ENCODE data around the gene FBXO3. TPM values are rescaled to one million over a fixed set of nuclear protein-coding genes. Genes with fewer than 3 reads are reported as not detected.
A peak's percentile ranks its signal among the peaks of the same experiment; 100 is the strongest.

Gene FBXO3
- total RNA-seq, 4 donors from 2014 or later: 31.2 to 45.8 (median 33.4) TPM

GRCh38 chr11:33743291-33743690, 31.0 kb downstream of the FBXO3 start:
- no peak for DNase-seq
- no peak for TF ChIP-seq CTCF (IDR thresholded peaks at IDR 0.05 in 4 of 5, conservative IDR thresholded peaks at IDR 0.05 in 1 of 5)
- Histone ChIP-seq H3K27me3 (no peaks in the 10 kb centered on the region), H3K4me3 (no peak overlapping the region), H3K36me3 (peaks cover 0 to 8% of the 10 kb centered on the region in 2 donors), H3K9me3 (no peaks in the 10 kb centered on the region), H3K27ac (peak overlapping the region; percentile 10 to 57 (median 46)), H3K4me1 (peaks cover 18 to 20% of the 10 kb centered on the region in 2 donors)
- ATAC-seq: no peak
- intact Hi-C loops (cut with DNase I; ENCODE audit: low total_unique reads) (loop anchor here (5.0 kb wide), 2 partner anchors 201 to 381 kb away; no protein-coding TSS in a partner anchor), in situ Hi-C loops (cut with MboI; ENCODE audit: low sequenced_read_pairs in 4 of 4) (loop anchor here in 2 of 4 donors (10.0 kb wide), 3 partner anchors 198 to 378 kb away; no protein-coding TSS in a partner anchor)

- DNase-seq (no peak), ATAC-seq (peak; percentile 50 to 74)
- TF ChIP-seq POLR2A (IDR thresholded peaks at IDR 0.05) (no peak), CTCF (IDR thresholded peaks at IDR 0.05 in 4 of 5, conservative IDR thresholded peaks at IDR 0.05 in 1 of 5) (peak in 4 of 5 experiments; percentile 47 to 72 (median 56))
- peaks cover 0 to 8% of the 10 kb centered on the region in 2 donors for H3K36me3 ChIP-seq
- H3K9me3 ChIP-seq: no peaks in the 10 kb centered on the region
- intact Hi-C loops (cut with DNase I; ENCODE audit: low total_unique reads) (loop anchor here (5.0 kb wide), 2 partner anchors 200 to 380 kb away; no protein-coding TSS in a partner anchor), in situ Hi-C loops (cut with MboI; ENCODE audit: low sequenced_read_pairs in 4 of 4) (loop anchor here in 2 of 4 donors (10.0 kb wide), 3 partner anchors 198 to 378 kb away; no protein-coding TSS in a partner anchor)
- H3K27me3 ChIP-seq: no peaks in the 10 kb centered on the region
- H3K4me1 ChIP-seq: peaks cover 10 to 13% of the 10 kb centered on the region in 2 donors
- H3K27ac ChIP-seq: peak overlapping the region in 3 of 4 donors; percentile 1 to 57 (median 39)
- no peak overlapping the region for H3K4me3 ChIP-seq
These were observed 32.0 kb downstream of the FBXO3 start for GRCh38 chr11:33742249-33742851.

GRCh38 chr11:33741806-33742205, 32.5 kb downstream of the FBXO3 start:
- Histone ChIP-seq H3K4me3 (no peak overlapping the region), H3K27me3 (no peaks in the 10 kb centered on the region), H3K4me1 (peaks cover 11 to 13% of the 10 kb centered on the region in 2 donors), H3K27ac (peak overlapping the region in 2 of 4 donors; percentile 11 to 39), H3K36me3 (peaks cover 0 to 5% of the 10 kb centered on the region in 2 donors), H3K9me3 (no peaks in the 10 kb centered on the region)
- intact Hi-C loops (cut with DNase I; ENCODE audit: low total_unique reads) (loop anchor here (5.0 kb wide), 2 partner anchors 200 to 380 kb away; no protein-coding TSS in a partner anchor), in situ Hi-C loops (cut with MboI; ENCODE audit: low sequenced_read_pairs in 4 of 4) (loop anchor here in 2 of 4 donors (10.0 kb wide), 3 partner anchors 197 to 377 kb away; no protein-coding TSS in a partner anchor)
- no peak for TF ChIP-seq POLR2A (IDR thresholded peaks at IDR 0.05)
- no peak for TF ChIP-seq CTCF (IDR thresholded peaks at IDR 0.05 in 4 of 5, conservative IDR thresholded peaks at IDR 0.05 in 1 of 5)
- ATAC-seq (no peak), DNase-seq (no peak)

- no peaks in the 10 kb centered on the region for H3K36me3 ChIP-seq
- no peak for DNase-seq
- no peak for TF ChIP-seq CTCF (IDR thresholded peaks at IDR 0.05 in 4 of 5, conservative IDR thresholded peaks at IDR 0.05 in 1 of 5)
- no peak for TF ChIP-seq POLR2A (IDR thresholded peaks at IDR 0.05)
- no peak overlapping the region for H3K4me3 ChIP-seq
- no peak for ATAC-seq
- H3K27ac ChIP-seq: peak overlapping the region; percentile 92 to 99 (median 98)
- intact Hi-C loops (cut with DNase I; ENCODE audit: low total_unique reads): loop anchor here (2.0 to 5.0 kb wide), 3 partner anchors 21 to 480 kb away; partner anchors contain the start of genes C11orf91 and HIPK3
- in situ Hi-C loops (cut with MboI; ENCODE audit: low sequenced_read_pairs in 4 of 4): no loop called here
- H3K27me3 ChIP-seq: no peaks in the 10 kb centered on the region
- no peaks in the 10 kb centered on the region for H3K9me3 ChIP-seq
- peaks cover 28 to 32% of the 10 kb centered on the region in 2 donors for H3K4me1 ChIP-seq
These were observed 36.9 kb downstream of the FBXO3 start for GRCh38 chr11:33737362-33737821.
